CD4-positive, alpha-beta T cell treated with Interferon gamma for 1 hour (primary cell): Measurements from ENCODE around the gene OS9.

Experiments used
- DNase-seq: peaks from one replicate; pipeline ENCODE4 v3.0.0-alpha.2; 2020

OS9 gene

DNA sequence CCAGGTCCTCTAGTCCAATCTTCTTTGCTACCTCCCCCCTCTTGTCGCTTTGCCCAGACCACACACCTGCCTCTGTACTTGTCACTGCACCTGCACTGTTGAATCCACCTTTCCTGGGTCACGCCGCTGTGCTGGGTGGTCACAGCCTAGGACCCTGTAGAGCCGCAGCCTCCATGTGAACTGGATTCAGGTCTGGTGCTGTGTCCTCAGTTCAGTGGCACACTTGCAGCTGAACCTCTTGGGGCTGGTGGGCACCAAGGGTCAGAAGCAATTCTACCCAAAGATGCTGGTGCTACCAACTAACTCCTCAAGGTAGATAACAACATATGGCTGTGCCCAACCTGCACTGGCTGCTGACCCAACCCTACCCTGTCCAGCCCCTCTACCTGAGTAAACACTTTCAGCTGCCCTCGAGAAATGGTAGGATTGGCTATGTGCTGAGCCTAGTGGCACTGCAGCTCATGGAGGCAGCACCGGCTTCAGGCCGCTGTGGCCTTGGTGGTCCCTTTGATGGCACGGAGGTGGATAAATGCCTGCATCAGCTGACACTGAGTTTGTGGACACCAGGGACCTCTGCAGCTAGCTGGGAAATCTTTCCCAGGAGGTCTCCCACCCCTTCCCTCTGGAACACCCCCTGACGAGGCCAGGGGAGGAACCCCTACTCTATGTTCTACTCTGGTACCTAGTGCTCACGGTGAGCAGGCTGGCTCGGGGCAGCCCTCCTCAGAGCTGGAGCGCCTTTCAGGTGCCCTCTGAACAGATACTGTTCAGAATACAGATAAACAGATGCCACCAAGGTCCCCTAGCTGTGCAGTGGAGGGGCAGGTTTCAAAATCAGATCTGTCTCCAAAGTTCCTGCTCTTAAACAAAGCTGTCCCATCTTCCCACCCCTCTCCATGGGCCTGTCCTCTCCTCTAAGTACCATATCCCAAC lies 30.3 kb downstream of the OS9 start:
- DNase-seq = no peak

DNA sequence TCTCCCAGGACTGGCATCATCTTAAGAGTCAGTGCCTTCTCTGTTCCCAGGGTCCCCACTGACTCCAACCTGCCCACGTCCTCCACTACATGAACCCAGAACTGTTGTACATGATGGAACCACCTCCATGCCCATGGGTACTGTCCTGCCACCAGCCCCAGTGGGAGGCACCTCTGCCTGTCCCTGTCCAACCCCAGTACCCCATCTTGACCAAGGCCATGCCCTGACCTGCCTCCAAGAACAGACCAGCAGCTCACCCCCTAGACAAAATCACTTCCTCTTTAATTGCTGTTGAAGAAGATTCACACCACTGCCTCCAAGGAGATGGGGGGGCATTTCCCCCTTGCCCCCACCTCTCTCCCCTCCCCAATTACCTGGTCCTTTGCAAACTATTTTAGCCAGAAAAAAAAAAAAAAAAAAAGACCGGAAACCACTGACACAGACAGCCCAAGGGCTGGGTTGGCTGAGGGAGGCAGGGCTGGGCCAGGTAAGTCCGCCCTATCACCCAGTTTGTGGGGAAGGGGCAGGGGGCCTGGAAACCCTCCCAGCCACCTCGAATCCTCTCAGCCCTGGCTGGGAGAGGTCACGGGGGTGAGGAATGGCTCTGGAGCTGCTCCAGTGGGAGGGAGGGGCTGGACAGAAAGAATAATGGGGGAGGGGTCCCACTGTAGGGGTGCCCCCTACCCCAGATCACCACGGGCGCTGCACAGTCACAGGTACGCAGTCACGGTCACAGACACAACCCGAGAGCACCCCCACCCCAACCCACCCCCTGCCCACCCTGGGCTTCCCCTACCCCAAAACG lies 31.2 kb downstream of the OS9 start:
- DNase-seq = no peak

DNA sequence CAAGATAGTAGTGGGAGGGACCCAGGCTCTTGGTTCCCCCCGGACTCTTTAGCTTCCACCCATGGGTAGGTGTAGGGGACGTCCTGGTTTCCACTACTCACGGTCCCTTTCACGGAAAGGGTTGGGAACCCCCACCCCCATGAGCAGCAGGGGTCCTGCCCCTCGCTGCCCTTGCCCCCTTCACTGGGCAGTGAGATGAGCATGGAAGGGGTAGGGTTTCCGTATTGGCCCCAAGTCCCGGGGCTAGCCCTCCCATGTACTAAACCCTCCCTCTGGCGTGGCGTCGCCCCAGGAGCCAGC lies 31.9 kb downstream of the OS9 start:
- DNase-seq = no peak

DNA sequence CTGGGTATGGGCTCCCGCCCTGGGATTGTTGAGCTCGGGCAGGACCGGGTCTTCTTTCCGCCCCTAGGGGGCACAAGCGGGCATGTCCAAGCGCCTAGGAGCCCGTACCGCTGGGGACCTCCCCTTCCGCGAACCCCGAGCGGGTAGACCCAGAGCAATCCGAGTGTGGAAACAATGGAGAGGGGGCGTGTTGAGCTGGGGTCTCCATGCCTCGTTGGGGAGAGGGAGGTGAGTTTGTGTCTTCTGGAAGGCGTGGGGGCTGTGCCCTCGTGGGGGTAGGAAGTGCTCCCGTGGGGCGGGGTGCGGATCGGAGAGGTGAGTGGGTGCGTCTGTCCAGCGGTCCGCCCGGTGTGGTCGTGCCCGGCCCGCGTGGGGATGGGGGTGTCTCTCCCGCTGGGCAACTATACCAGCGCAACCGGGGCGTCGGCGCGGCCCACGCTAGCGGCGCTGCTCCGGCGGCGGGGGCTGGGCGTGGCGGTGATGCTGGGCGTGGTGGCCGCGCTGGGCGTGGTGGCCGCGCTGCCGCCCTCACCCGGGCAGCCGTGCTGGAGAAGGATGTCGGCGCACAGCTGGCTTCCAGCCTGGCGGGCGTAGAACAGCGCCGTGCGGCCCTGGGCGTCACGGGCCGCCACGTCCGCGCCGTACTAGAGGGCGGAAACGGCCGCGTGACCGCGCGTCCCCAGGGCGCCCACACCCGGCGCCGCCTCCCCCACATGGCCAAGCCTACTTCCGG lies 32.4 kb downstream of the OS9 start:
- no peak for DNase-seq

DNA sequence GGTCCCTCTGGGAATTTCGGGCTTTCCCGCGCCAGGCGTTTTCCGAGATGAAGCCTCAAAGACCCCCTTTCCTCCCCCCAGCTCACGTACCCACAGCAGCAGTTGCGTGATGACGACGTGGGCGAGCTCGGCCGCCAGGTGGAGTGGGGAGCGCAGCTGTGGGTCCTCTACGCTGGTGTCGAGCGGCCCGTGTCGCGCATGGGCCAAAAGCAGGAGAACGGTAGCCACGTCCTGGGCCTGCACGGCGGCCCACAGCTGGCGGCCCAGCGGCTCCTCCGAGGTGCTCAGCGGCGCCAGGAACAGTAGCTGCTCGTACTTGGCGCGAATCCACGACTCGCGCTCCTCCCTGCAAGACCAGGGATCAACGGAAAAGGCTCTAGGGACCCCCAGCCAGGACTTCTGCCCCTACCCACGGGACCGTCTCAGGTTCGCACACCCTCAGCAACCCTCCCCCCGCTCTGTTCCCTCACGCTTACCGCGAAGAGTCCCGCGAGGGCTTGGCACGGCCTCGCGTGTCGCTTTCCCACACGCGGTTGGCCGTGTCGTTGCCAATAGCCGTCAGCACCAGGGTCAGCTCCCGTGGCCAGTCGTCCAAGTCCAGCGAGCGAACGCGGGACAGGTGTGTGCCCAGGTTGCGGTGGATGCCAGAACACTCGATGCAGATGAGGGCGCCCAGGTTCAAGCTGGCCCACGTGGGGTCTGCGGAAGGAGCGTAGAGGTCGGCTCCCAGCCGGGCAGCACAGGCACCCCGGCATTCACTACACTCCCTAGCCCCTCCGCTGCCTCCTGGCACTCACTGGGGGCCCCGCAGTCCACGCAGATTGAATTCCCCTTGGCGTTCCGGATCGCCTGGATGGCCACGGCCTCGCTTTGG lies 33.2 kb downstream of the OS9 start:
- no peak for DNase-seq

DNA sequence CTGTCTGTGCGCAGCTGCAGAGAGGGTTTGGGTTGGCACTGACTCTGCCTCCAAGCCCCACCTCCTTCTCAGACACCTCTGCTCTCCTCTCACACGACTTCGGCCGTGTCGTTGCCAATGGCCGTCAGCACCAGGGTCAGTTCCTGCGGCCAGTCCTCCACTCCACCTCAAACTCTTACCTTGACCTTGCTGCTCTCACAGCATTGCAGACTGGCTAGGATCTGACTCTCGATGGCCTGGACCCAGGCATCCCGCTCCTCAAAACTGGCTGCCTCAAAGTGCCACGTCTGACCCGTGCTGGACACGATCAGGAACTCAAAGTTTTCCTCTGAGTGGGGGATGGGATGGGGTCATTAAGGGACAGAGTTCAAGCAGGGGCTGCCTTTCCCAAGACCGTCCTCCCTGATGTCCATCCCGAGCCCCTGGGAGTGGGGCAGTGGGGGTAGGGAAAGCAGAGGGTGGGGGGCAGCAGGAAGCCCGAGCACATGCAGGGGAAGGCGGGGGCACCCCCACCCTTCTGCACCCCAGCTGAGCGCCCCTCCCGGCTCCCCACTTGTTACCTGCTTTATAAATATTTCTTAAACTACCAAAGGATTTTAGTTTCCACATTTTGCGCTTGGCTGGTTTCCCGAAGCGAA lies 33.9 kb downstream of the OS9 start:
- DNase-seq = no peak

DNA sequence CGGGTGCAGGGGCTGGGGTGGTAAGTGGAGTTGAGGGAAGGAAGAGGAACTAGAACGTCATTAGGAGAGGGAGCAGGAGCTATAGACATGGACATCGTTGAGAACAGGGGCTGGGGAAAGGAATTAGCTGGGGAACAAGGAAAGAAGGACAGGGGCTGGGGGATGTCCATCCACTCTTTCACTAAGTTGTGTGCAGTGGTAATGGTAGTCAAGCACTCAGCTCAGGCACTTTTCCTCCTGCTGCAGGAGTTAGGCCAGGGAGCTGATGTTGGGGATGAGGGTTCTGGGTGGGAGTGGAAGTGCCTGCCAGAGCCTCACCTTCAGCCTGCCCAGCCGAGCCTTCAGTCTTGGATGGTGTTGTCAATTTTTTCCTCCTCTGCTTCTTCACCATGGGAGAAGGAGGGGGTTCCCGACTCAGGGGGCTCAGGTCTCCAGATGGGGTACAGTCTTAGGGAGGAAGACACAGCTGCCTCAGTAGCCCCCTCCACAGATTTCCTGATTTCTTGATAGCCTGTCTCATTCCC lies 35.5 kb downstream of the OS9 start:
- no peak for DNase-seq

DNA sequence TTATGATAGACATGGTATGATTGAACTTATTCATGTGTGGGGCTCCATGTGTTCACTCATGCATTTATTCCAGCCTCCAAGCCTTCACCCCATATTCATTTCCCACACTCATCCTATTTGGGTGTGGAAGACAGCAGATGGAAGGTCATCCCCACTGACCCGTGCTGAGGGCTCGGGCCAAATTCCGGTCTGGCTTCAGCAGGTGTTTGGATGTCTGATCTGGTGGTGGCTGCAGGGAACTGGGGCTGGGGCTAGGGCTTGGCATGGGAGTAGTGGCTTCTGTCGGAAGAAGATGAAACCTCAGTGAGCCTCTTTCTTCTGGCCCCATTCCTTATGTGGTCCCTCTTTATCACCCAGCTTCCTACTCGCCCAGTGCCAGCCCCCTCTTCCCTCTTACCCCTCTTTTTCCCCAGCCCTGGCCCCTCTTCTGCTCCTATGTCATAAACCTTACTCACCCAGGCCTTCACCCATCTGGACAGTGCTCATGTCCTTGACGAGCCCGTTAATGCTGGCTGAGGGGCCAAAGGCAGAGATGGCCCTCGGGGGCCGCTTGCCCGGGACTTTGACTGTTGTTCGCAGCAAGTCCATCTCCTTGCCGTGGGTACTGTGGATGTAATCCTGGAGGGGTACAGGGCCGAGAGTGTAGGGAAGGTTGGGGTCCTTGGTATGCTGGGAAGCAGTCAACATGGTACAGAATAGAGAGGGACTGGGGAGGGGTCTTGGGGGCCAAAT lies 36.6 kb downstream of the OS9 start:
- DNase-seq = no peak

DNA sequence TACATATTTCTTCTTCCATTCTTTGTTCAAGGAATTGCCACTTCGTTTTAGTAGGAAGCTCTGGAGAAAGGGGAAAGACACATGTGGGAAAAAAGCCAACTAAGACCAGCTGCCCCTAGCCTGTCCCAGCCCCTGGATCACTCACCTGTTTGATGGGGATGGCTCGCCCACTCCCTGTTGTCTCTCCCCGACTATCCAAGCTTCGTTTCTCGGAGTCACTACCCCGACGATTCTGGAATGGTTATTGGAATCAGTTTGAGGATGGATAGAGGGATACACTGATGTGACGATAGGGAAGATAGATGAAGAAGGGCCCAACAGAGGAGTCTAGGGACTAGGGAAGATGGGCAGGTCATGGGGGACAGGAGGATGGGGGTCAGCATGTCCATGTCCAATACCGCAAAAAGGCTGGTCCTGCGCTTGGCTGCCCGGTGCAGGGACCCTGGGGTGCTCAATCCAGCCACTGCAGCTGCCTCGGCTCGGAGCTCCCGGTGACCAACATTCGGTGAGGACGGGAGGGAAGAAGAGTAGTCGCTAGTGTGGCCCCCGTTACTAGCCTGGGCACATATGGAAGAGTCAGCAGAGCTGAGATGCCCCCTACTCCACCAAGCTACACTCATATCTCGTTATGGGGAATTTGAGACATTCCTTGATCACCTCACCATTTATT lies 37.6 kb downstream of the OS9 start:
- no peak for DNase-seq

DNA sequence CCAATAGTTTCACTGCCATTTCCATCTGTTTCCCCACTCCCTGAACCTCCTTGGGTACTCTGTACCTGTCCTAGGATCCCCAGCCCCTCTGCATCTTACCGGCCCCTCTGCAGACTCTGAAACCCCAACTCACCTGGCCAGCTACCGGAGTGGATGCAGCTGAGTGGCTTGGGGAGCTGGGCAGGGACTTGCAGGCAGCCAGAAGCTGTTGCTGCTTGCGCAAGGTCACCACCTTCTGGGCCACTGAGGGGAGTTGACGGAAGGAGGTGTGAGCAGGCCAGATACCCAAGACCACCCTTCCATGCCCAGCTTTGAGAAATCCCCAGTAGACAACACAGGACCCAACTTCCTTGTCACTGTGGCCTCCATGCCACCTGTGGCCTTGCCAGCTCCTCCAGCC lies 38.3 kb downstream of the OS9 start:
- DNase-seq = no peak

DNA sequence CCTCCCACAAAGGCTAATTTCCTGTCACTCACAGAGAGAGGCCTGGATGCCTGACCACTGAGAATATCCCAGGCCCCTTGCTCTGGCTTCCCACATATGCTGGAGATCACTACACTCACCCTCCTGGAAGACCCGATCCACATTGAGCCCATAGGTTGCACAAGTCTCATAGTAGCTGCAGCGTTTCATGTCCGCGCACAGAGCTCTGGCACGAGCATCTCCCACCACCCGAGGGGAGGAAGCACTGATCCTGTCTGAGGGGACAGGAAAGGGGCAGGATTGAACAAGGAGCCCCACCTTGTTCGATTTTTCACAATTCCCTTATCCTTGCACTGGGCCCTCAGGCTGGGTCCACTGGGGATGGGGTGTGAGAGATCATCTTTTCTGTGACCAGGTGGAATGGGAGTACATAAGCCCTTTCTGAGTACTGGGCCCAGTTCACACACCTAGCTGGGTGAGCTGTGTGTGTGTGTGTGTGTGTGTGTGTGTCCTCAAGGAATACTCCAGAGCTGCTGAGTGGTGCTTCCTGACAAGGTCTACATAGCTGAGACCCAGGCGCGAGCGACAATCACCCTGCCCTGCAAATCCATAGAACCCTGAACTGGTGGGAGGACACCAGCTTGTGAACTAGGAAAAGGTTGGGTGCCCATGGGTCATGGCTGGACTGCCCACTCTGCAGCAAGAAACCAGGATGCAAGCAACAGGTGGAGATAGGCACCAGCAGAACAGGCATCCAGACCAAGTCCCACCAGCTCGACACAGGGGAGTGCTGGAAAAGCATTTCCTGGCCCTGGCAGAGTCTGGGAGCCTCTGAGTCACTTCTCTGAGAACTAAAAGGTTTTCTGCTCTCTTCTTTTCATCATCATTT lies 39.0 kb downstream of the OS9 start:
- no peak for DNase-seq

DNA sequence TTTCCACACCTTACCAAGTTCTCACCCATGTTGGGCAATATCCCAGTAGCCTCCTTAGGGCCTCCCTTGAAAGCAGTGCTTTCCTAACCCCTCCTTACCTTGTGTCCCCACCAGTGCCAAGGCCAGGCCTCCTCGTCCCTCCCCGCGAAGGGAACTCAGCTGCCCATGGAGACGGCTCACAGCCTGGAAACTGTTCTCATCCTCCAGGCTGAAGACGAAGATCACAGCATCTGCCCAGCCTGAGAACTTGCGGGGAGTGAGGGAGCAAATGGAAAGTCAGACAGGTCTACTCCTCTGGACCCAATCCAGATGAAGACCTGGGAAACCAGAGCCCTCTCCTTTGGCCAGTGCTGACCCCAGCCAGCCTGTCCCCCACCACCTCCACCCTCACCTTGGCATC lies 40.0 kb downstream of the OS9 start:
- DNase-seq = no peak

DNA sequence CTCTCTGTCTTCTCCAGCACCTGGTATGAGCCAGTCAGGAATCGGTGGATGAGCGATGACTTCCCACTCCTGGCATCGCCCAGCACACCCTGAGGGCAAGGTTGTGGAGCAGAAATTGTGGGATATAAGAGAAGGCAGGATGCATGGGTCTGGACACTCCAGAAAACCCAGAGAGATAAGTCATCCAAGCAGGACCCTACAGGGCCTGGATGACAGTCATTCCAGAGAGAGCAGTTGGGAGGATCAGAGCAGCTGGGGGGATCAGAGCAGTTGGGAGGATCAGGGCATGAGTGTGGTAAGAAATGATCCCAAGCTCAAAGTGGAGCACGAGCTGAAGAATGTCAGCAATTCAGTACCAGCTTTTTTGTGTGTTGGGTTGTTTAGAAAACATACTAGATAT lies 40.7 kb downstream of the OS9 start:
- DNase-seq = no peak

DNA sequence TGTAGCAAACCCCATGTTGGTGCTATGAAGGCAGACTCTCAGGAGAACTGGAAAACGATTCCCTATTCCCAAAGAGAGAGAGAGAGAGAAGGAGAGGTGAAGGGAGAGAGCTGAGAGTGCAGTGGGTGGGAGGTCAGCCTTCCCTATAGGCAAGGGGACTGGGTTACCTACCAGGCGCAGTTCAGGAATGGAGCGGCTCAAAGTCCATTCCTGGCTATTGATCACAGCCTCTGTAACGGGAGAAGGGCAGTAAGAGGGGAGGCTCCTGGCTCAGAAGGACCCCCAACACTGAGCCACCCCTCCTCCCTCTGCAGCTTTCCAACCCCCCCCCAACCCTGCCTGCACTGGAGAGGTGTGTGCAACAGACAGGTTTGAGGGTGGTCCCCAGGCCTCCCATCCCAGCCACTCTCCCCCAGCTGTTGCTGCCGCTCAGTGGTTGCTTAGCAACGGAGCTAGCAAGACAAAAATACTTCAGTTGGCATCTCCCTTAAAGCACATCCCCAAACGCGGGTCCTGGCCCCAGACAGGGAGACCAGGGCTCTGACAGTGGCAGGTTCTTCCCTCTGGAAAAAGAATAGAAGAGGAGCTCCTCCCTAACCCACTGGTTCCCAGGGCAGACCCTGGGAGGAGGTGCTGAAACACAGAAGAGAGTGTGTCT lies 41.4 kb downstream of the OS9 start:
- no peak for DNase-seq

DNA sequence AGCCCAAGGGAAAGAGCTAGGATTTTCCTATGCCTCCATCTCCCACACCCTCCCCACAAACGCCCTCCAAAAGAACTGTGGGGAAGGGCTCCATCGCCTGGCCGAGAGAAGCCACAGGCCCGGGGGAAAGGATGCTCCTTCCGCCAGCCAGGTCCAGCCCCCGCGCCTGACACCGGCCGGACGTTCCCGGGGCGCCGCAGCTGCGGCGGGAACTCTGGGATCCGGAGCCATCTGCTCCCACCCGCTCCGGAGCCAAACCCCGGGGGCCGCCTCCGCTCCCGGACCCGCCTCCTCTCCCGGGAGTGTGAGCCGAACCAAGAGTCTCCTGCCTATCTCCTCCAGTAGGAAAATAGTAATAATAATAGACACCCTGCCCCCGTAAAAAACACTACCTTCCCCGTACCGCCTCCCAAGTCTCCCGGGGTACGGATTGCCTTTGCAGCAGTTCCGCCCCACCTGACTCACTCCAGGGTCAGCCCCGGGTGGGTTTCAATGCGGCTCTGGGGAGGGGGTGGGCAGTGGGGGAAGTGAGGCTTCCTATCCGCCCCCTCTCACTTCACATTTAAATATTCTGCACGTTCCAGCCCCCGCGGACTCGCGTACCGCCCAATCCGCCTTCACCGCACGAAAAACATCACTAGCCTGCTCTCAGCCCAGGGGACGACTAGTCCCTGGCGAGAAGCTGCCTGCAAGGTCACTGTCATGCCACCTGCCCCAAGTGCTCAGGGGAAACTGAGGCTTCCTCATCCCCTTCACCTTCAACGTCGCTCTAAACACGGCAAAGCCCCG lies 42.2 kb downstream of the OS9 start:
- no peak for DNase-seq

DNA sequence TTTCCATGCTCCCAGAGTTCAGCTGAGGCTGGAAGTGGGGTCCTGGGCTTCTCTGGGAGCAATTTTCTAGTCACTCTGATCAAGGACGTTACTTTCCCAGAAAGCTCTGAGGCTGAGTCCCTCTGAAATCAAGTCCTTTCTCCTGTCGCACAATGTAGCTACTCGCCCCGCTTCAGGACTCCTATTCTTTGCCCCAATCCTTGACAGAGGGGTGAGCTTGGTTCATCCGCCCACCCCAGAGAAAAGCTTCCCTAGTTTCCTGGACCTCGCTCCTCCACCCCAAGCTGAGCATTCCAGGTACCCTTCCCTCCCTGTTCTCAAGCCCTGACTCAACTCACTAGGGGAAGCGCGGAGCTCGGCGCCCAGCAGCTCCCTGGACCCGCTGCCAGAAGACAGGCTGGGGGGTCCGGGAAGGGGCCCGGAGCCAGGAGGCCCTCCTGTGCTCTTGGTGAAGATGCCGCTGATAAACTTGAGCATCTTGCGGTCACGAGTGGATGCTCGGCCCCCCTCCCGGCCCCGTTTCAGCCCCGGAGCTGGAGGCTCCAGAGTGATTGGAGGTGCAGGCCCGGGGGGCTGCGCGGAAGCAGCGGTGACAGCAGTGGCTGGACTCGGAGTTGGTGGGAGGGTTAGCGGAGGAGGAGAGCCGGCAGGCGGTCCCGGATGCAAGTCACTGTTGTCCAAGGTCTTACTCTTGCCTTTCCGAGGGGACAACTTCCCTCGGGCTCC lies 43.0 kb downstream of the OS9 start:
- no peak for DNase-seq
